Measurements from ENCODE around the gene CLMP.

GRCh38 chr11:123181767-123182500, 13.1 kb downstream of the CLMP start:
- TF ChIP-seq, protein P1, sequence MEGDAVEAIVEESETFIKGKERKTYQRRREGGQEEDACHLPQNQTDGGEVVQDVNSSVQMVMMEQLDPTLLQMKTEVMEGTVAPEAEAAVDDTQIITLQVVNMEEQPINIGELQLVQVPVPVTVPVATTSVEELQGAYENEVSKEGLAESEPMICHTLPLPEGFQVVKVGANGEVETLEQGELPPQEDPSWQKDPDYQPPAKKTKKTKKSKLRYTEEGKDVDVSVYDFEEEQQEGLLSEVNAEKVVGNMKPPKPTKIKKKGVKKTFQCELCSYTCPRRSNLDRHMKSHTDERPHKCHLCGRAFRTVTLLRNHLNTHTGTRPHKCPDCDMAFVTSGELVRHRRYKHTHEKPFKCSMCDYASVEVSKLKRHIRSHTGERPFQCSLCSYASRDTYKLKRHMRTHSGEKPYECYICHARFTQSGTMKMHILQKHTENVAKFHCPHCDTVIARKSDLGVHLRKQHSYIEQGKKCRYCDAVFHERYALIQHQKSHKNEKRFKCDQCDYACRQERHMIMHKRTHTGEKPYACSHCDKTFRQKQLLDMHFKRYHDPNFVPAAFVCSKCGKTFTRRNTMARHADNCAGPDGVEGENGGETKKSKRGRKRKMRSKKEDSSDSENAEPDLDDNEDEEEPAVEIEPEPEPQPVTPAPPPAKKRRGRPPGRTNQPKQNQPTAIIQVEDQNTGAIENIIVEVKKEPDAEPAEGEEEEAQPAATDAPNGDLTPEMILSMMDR (IDR thresholded peaks at IDR 0.05) = no peak
- no peak for TF ChIP-seq POLR2A (IDR thresholded peaks at IDR 0.05)

Data from body of pancreas (tissue), 4 donors.